Neural progenitor cell (in vitro differentiated cells): ENCODE results near the gene NSUN6.

ENCODE experiments used
- EZH2 ChIP-seq: fragments of 200-600 bp; sonication (generic); IDR thresholded peaks from 2 replicates; pipeline ENCODE4 v1.6.1; 2017; ENCODE audit warnings: antibody characterized with exemption, mild to moderate bottlenecking, moderate library complexity
- EZH2phosphoT487 ChIP-seq: fragments of 200-600 bp; sonication (generic); IDR thresholded peaks from 2 replicates; pipeline ENCODE4 v1.6.1; 2017; ENCODE audit warnings: antibody characterized with exemption
- TF ChIP-seq, protein P1 (sequence below): fragments of 200-600 bp; sonication (generic); IDR thresholded peaks from 2 replicates; pipeline ENCODE4 v1.5.1; 2017; ENCODE audit warnings: antibody characterized with exemption, mild to moderate bottlenecking

GRCh38 chr10:18675086-18675801 lies 23.9 kb upstream of the NSUN6 start:
- TF ChIP-seq, protein P1, sequence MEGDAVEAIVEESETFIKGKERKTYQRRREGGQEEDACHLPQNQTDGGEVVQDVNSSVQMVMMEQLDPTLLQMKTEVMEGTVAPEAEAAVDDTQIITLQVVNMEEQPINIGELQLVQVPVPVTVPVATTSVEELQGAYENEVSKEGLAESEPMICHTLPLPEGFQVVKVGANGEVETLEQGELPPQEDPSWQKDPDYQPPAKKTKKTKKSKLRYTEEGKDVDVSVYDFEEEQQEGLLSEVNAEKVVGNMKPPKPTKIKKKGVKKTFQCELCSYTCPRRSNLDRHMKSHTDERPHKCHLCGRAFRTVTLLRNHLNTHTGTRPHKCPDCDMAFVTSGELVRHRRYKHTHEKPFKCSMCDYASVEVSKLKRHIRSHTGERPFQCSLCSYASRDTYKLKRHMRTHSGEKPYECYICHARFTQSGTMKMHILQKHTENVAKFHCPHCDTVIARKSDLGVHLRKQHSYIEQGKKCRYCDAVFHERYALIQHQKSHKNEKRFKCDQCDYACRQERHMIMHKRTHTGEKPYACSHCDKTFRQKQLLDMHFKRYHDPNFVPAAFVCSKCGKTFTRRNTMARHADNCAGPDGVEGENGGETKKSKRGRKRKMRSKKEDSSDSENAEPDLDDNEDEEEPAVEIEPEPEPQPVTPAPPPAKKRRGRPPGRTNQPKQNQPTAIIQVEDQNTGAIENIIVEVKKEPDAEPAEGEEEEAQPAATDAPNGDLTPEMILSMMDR: no peak
- TF ChIP-seq EZH2 (no peak), EZH2phosphoT487 (no peak)
